ENCODE measurements around the gene CLDN14.

CLDN14 gene

GRCh38 chr21:36428761-36429432, 51.0 kb downstream of the CLDN14 start:
- no peaks in the 10 kb centered on the region for H3K4me1 ChIP-seq (ENCODE audit: insufficient read depth, low read length, severe bottlenecking)
- H3K79me2 ChIP-seq (ENCODE audit: insufficient read depth, low read length) = no peaks in the 10 kb centered on the region
- no peaks in the 10 kb centered on the region for H3F3A ChIP-seq (ENCODE audit: insufficient read depth, low read length)
- H3K36me3 ChIP-seq (ENCODE audit: insufficient read depth, low read length) = no peaks in the 10 kb centered on the region
- H3K4me2 ChIP-seq (ENCODE audit: low read length) = no peak overlapping the region
- no peak overlapping the region for H3K27ac ChIP-seq (ENCODE audit: low read depth, low read length, poor library complexity, severe bottlenecking)
- no peak for TF ChIP-seq CTCF (IDR thresholded peaks at IDR 0.05; ENCODE audit: low read length)
- H3K9me2 ChIP-seq (ENCODE audit: low read depth, low read length) = no peaks in the 10 kb centered on the region
- H4K20me1 ChIP-seq (ENCODE audit: insufficient read depth, low read length) = no peaks in the 10 kb centered on the region
- H2AFZ ChIP-seq (ENCODE audit: low read length) = no peak overlapping the region
- H3K9ac ChIP-seq (ENCODE audit: low read length) = no peak overlapping the region
- H3K4me3 ChIP-seq (ENCODE audit: low read depth, low read length, poor library complexity, severe bottlenecking) = no peak overlapping the region
- no peaks in the 10 kb centered on the region for H3K9me3 ChIP-seq (ENCODE audit: low read length)
- H3K27me3 ChIP-seq (ENCODE audit: insufficient read depth, low read length) = no peaks in the 10 kb centered on the region; the same call in 1 of the 2 replicates

DNA sequence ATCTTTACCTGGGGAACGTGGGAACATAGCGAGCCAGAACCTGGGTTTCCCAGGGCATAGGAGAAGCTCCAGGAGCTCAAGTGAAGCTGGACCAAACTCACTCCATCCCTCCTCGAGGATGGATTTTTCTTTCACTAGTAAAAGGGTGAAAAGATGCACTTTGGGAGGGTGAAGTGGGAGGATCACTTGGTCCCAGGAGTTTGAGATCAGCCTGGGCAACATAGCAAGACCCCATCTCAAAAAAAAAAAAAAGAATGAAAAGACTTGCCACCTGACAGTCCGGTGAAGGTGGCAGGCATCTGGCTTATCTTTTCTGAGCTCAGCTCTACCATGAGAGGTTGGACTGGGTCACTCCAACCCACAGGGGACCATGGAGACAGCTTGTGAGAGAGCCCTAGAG, 52.4 kb downstream of the CLDN14 start:
- no peak overlapping the region for H3K4me2 ChIP-seq (ENCODE audit: low read length)
- TF ChIP-seq CTCF (IDR thresholded peaks at IDR 0.05; ENCODE audit: low read length) (no peak), EZH2 (IDR thresholded peaks at IDR 0.05; ENCODE audit: borderline replicate concordance, low read length) (no peak)
- no peaks in the 10 kb centered on the region for H3K36me3 ChIP-seq (ENCODE audit: insufficient read depth, low read length)

GRCh38 chr21:36425286-36425685, 54.6 kb downstream of the CLDN14 start:
- no peaks in the 10 kb centered on the region for H3K4me1 ChIP-seq (ENCODE audit: insufficient read depth, low read length, severe bottlenecking)
- TF ChIP-seq CTCF (IDR thresholded peaks at IDR 0.05; ENCODE audit: low read length) = no peak
- H3K4me2 ChIP-seq (ENCODE audit: low read length) = no peak overlapping the region
- no peaks in the 10 kb centered on the region for H3K79me2 ChIP-seq (ENCODE audit: insufficient read depth, low read length)
- H3K4me3 ChIP-seq (ENCODE audit: low read depth, low read length, poor library complexity, severe bottlenecking) = no peak overlapping the region
- no peak overlapping the region for H3K9ac ChIP-seq (ENCODE audit: low read length)
- H3F3A ChIP-seq (ENCODE audit: insufficient read depth, low read length) = no peaks in the 10 kb centered on the region
- H3K27me3 ChIP-seq (ENCODE audit: insufficient read depth, low read length) = no peaks in the 10 kb centered on the region
- H3K27ac ChIP-seq (ENCODE audit: low read depth, low read length, poor library complexity, severe bottlenecking) = no peak overlapping the region
- H3K36me3 ChIP-seq (ENCODE audit: insufficient read depth, low read length) = no peaks in the 10 kb centered on the region
- no peaks in the 10 kb centered on the region for H3K9me2 ChIP-seq (ENCODE audit: low read depth, low read length)
- no peak overlapping the region for H2AFZ ChIP-seq (ENCODE audit: low read length)
- H3K9me3 ChIP-seq (ENCODE audit: low read length) = no peaks in the 10 kb centered on the region
- H4K20me1 ChIP-seq (ENCODE audit: insufficient read depth, low read length) = no peaks in the 10 kb centered on the region

More for the DNA sequence above, 52.4 kb downstream of the CLDN14 start:
- no peaks in the 10 kb centered on the region for H4K20me1 ChIP-seq (ENCODE audit: insufficient read depth, low read length)
- H3K27me3 ChIP-seq (ENCODE audit: insufficient read depth, low read length) = no peaks in the 10 kb centered on the region; the same call in 1 of the 2 replicates
- no peaks in the 10 kb centered on the region for H3K79me2 ChIP-seq (ENCODE audit: insufficient read depth, low read length)
- H3K27ac ChIP-seq (ENCODE audit: low read depth, low read length, poor library complexity, severe bottlenecking) = no peak overlapping the region
- no peaks in the 10 kb centered on the region for H3K9me3 ChIP-seq (ENCODE audit: low read length)
- H3K4me3 ChIP-seq (ENCODE audit: low read depth, low read length, poor library complexity, severe bottlenecking) = no peak overlapping the region
- no peak overlapping the region for H3K9ac ChIP-seq (ENCODE audit: low read length)
- no peak overlapping the region for H2AFZ ChIP-seq (ENCODE audit: low read length)
- no peaks in the 10 kb centered on the region for H3K4me1 ChIP-seq (ENCODE audit: insufficient read depth, low read length, severe bottlenecking)
- no peaks in the 10 kb centered on the region for H3F3A ChIP-seq (ENCODE audit: insufficient read depth, low read length)
- no peaks in the 10 kb centered on the region for H3K9me2 ChIP-seq (ENCODE audit: low read depth, low read length)

All from OCI-LY1 (cell line).